CD4-positive, alpha-beta T cell treated with Interleukin-21 for 1 hour (primary cell): ENCODE measurements around the gene NRK.
"Not testable (repeated sequence)": the region's sequence is repeated elsewhere in the genome, so short reads cannot be mapped to it uniquely, and the experiment has no call there.

ENCODE experiments used
- DNase-seq: peaks from one replicate; pipeline ENCODE4 v3.0.0-alpha.2; 2020

Gene NRK

GRCh38 chrX:105909576-105909975 lies 87.2 kb downstream of the NRK start:
- no peak for DNase-seq

DNA sequence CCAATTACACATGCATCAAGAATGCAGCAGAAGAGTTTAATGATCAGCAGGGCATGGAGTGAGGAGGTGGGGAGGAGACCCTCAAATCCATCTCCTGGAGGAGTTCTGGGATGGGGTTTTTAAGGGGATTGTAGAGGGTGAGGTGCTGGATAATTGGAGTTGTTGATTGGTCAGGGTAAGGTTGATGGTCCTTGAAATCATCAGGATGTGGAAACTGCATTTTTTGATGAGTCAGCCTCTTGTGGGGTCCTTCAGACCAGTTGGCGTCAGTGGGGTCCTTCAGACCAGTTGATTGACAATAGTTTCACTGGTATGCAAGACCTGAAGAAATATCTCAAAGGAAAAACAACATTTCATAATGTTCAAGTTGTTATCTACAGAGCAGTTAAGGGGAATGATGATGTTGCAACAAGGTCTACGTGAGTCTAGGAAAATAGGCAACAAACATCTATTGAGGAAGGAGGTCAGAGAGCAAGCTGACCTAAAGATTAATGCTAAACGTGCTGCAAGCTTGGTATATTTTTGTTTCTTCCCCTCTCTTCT lies 88.3 kb downstream of the NRK start:
- DNase-seq = no peak

DNA sequence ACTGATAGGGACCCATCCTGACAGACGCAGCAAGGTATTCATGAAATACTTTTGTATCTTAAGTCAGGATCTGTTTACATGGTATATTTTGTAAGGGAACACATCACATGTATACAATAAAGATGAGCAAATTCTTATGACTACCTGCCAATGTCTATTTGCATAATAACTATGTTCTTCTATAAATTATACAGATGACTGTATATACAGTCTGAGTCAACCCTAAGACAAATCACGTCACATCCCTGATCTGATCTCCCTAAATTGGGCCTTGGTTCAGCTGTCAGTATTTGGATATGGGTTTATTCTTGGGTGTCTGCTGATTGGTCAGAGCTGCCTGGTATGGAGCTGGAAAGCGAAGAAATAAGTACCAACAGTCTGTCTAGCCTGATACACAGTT lies 122.9 kb downstream of the NRK start:
- no peak for DNase-seq

DNA sequence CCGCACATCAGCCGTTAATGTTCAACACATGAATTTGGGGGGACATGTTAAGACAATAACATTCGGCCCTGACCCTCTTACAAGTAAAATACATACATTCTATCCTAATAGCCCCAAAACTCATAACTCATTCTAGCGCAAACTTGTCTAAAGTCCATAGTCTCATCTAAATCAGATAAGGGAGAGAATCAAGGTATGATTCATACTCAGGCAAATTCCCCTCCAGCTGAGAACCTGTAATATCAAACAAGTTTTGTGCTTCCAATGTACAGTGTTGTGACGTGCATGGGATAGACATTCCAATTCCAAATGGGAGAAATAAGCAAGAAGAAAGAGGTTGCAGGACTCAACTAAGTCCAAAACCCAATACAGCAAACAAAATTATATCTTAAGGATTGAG lies 147.1 kb downstream of the NRK start:
- no peak for DNase-seq

GRCh38 chrX:105972690-105973386 lies 150.5 kb downstream of the NRK start:
- DNase-seq = no peak

- DNase-seq = no peak
Observed at GRCh38 chrX:105973387-105973739, 151.0 kb downstream of the NRK start.

DNA sequence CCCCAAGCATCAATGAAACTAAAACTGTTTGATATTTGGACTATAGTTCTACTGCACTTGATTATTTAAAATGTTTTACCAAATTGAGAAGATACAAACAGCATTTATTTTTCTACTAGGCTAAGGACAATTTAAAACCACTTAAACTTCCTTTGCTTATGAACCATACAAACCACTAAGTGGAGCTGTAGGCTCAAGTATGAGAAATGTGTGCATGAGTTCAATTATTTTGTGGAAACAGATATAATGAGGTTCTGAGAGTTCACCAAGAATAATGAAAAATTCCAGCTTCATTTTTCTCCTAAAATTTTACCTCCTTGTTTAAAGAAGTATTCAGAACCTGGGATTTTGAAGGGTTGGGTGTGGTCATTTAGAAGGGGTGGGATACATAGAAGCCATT lies 153.0 kb downstream of the NRK start:
- DNase-seq = no peak

GRCh38 chrX:105981772-105982485 lies 159.6 kb downstream of the NRK start:
- DNase-seq = no peak

DNA sequence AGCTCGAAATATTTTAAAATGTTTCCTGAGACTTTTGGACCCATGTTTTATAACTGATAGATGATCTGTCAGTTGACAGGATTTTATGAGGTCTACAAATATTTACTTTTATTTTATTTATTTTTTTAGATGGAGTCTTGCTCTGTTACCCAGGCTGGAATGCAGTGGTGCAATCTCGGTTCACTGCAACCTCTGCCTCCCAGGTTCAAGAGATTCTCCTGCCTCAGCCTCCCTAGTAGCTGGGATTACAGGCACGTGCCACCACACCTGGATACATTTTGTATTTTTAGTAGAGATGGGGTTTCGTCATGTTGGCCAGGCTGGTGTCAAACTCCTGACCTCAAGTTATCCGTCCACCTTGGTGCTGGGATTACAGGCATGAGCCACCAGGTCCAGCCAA lies 166.1 kb downstream of the NRK start:
- DNase-seq = not testable (repeated sequence)

- DNase-seq = no peak
Observed at GRCh38 chrX:105999294-105999693, 177.0 kb downstream of the NRK start.

- no peak for DNase-seq
Observed at GRCh38 chrX:106000203-106000602, 177.9 kb downstream of the NRK start.

DNA sequence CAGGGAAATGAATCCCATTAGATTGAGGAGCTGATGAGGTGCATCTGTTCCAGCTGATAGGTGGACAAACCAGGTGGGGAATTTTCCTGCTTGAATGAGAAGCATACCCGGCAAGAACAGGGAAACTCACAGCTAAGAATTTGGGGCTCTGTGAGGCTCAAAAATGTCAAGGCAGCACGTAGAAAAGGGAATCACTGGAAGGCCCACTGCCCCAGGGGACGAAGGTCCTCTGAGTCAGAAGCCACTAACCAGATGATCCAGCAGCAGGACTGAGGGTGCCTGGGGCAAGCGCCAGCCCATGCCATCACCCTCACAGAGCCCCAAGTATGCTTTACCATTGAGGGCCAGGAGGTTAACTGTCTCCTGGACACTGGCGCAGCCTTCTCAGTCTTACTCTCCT lies 178.3 kb downstream of the NRK start:
- DNase-seq = not testable (repeated sequence)

DNA sequence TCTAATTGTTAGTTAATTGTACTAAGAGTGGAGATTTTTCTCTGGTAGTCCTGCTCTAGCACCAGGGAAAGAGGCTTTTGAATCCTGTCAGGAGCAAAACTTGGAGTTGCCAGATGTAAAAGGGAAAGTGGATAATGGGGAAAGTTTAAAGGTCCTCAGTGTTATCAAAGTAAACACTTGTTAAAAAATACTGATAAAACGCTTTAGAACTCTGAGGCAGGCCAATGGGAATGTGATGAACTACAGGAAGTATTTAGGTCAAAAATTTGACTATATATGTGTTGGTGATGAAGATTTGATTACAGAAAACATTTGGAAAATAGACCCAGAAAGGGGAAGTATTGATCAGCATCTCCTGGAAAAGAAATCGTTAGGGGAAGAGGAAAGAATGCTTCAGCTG lies 183.3 kb downstream of the NRK start:
- no peak for DNase-seq

GRCh38 chrX:106007815-106008214 lies 185.5 kb downstream of the NRK start:
- DNase-seq = no peak
